ENCODE data around the gene TMEM238.

- TF ChIP-seq POLR2AphosphoS5 (IDR thresholded peaks at IDR 0.05; ENCODE audit: low read depth, low read length) = no peak
- no peak for TF ChIP-seq POLR2A (IDR thresholded peaks at IDR 0.05; ENCODE audit: low read depth, low read length)
Observed at GRCh38 chr19:55358943-55359908, 24.9 kb downstream of the TMEM238 start.
